Muscle layer of colon (tissue), 2 donors: ENCODE data around the gene ANKRD22.
"Not testable (repeated sequence)": the region's sequence is repeated elsewhere in the genome, so short reads cannot be mapped to it uniquely, and the experiment has no call there.

Experiments
- H3K27ac ChIP-seq: one replicate; pipeline ENCODE4 v1.7.0; 2013; ENCODE audit warnings: low read depth, mild to moderate bottlenecking, low read length, moderate library complexity
- H3K27me3 ChIP-seq, 2 donors: one replicate each; pipeline ENCODE4 v1.7.0; 2013; ENCODE audit warnings: low read length in 2 of 2, mild to moderate bottlenecking in 2 of 2; ENCODE audit not compliant: insufficient read depth in 2 of 2, control insufficient read depth in 1 of 2
- H3K36me3 ChIP-seq: one replicate; pipeline ENCODE4 v1.7.0; 2013; ENCODE audit warnings: mild to moderate bottlenecking, low read length; ENCODE audit not compliant: insufficient read depth
- H3K4me1 ChIP-seq: one replicate; pipeline ENCODE4 v1.7.0; 2013; ENCODE audit warnings: mild to moderate bottlenecking, low read length; ENCODE audit not compliant: insufficient read depth
- H3K4me3 ChIP-seq, 2 donors: one replicate each; pipeline ENCODE4 v1.7.0; 2013; ENCODE audit warnings: low read length in 2 of 2, low read depth in 1 of 2, mild to moderate bottlenecking in 1 of 2, moderate library complexity in 1 of 2
- H3K9ac ChIP-seq: one replicate; pipeline ENCODE4 v1.7.0; 2013; ENCODE audit warnings: low read length
- H3K9me3 ChIP-seq: one replicate; pipeline ENCODE4 v1.7.0; 2013; ENCODE audit warnings: mild to moderate bottlenecking, low read length
- donor health status: abdominal sarcoma.
- donor health status: Adenocarcinoma of cecum.

ANKRD22 gene

DNA sequence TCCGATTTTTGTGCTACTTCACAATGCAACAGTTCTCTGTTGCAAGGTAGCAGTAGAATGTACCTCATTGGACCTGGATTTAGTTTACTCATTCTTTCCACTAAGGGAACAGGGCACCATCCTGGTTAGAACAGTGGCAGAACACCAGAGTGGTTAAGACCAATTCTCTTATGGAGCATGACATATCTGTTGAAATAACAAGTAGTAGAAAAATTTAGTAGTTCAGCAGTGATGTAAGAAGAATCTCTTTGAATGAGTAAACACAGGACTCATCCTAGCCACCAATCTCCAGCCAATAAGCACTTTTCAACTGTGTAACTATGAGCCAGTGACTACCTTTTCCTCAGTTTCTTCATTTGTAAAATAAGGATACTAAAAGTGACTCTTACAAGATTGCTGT lies 2.4 kb downstream of the ANKRD22 start:
- Histone ChIP-seq H3K4me3 (no peak overlapping the region), H3K27ac (no peak overlapping the region), H3K9ac (no peak overlapping the region), H3K27me3 (no peaks in the 10 kb centered on the region), H3K9me3 (no peaks in the 10 kb centered on the region), H3K4me1 (no peaks in the 10 kb centered on the region), H3K36me3 (no peaks in the 10 kb centered on the region)

- H3K36me3 ChIP-seq: no peaks in the 10 kb centered on the region
- H3K27ac ChIP-seq: no peak overlapping the region
- no peaks in the 10 kb centered on the region for H3K27me3 ChIP-seq
- H3K9ac ChIP-seq: no peak overlapping the region
- no peak overlapping the region for H3K4me3 ChIP-seq
- no peaks in the 10 kb centered on the region for H3K9me3 ChIP-seq
- H3K4me1 ChIP-seq: no peaks in the 10 kb centered on the region
Observed at GRCh38 chr10:88848499-88848898, 3.1 kb downstream of the ANKRD22 start.

GRCh38 chr10:88843171-88843570 lies 8.5 kb downstream of the ANKRD22 start:
- Histone ChIP-seq H3K4me3 (no peak overlapping the region), H3K36me3 (no peaks in the 10 kb centered on the region), H3K9me3 (no peaks in the 10 kb centered on the region), H3K27ac (no peak overlapping the region), H3K4me1 (no peaks in the 10 kb centered on the region), H3K27me3 (no peaks in the 10 kb centered on the region), H3K9ac (no peak overlapping the region)

DNA sequence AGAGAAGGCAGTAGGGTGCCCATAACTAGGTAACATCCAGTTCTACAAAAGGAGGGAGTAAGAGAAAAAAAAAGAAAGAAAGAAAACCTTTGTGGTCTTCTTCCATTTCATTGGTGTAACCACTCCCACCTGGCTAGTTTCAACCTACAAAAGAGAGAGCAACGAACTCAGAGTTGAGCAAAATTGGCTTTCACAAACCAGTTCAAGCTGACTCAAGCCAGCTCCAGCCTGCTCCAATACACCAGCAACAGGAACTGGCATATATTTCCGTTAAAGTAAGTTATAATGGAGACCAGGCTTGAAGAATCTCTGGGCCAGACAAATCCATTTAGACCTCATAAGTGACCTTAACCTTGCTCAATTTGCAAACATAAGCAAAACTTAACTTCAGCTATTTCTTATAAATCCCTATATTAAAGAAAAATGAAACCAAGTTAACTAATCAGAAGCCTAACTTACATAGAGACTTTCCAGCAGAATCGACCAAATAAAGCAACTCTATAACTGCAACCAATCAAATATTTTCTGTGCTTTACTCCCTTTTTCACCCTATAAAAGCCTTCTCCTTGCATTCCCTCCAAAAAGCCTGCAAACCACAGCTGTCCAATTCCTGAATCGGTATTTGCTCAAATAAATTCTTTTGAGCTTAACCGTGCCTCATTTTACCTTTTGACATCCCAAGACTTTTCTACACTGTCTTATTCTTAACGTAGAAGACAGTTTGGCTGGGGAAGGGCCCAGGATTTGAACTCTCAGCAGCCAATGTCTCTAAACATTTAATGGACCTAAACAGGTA lies 10.1 kb downstream of the ANKRD22 start:
- H3K9me3 ChIP-seq: no peaks in the 10 kb centered on the region
- no peak overlapping the region for H3K27ac ChIP-seq
- H3K27me3 ChIP-seq: no peaks in the 10 kb centered on the region
- H3K4me1 ChIP-seq: no peaks in the 10 kb centered on the region
- H3K36me3 ChIP-seq: no peaks in the 10 kb centered on the region
- H3K9ac ChIP-seq: no peak overlapping the region
- no peak overlapping the region for H3K4me3 ChIP-seq

- Histone ChIP-seq H3K9me3 (no peaks in the 10 kb centered on the region), H3K27ac (no peak overlapping the region), H3K4me1 (no peaks in the 10 kb centered on the region), H3K27me3 (no peaks in the 10 kb centered on the region), H3K9ac (no peak overlapping the region), H3K4me3 (no peak overlapping the region), H3K36me3 (no peaks in the 10 kb centered on the region)
Observed at GRCh38 chr10:88840881-88841280, 10.8 kb downstream of the ANKRD22 start.

- no peaks in the 10 kb centered on the region for H3K27me3 ChIP-seq
- no peaks in the 10 kb centered on the region for H3K4me1 ChIP-seq
- H3K27ac ChIP-seq: no peak overlapping the region
- no peak overlapping the region for H3K4me3 ChIP-seq
- H3K9me3 ChIP-seq: no peaks in the 10 kb centered on the region
- no peak overlapping the region for H3K9ac ChIP-seq
- no peaks in the 10 kb centered on the region for H3K36me3 ChIP-seq
Observed at GRCh38 chr10:88840104-88840503, 11.5 kb downstream of the ANKRD22 start.

- H3K4me3 ChIP-seq: no peak overlapping the region
- no peaks in the 10 kb centered on the region for H3K4me1 ChIP-seq
- H3K9me3 ChIP-seq: no peaks in the 10 kb centered on the region
- no peaks in the 10 kb centered on the region for H3K27me3 ChIP-seq
- H3K27ac ChIP-seq: no peak overlapping the region
- no peak overlapping the region for H3K9ac ChIP-seq
- no peaks in the 10 kb centered on the region for H3K36me3 ChIP-seq
Observed at GRCh38 chr10:88838766-88839350, 12.8 kb downstream of the ANKRD22 start.

DNA sequence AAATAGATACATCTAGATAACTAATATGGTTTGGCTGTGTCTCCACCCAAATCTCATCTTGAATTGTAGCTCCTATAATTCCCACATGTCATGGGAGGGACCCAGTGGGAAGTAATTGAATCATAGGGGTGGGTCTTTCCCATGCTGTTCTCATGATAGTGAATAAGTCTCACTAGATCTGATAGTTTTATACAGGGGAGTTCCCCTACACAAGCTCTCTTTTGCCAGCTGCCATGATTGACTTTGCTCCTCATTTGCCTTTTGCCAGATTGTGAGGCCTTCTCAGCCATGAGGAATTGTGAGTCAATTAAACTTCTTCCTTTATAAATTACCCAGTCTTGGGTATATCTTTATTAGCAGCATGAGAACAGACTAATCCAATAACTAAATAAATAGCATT lies 14.0 kb downstream of the ANKRD22 start:
- H3K4me3 ChIP-seq, H3K9me3 ChIP-seq, H3K27ac ChIP-seq, H3K36me3 ChIP-seq, H3K27me3 ChIP-seq, H3K9ac ChIP-seq, H3K4me1 ChIP-seq: not testable (repeated sequence)

GRCh38 chr10:88835910-88836221 lies 15.8 kb downstream of the ANKRD22 start:
- Histone ChIP-seq H3K4me1 (no peaks in the 10 kb centered on the region), H3K27ac (no peak overlapping the region)

DNA sequence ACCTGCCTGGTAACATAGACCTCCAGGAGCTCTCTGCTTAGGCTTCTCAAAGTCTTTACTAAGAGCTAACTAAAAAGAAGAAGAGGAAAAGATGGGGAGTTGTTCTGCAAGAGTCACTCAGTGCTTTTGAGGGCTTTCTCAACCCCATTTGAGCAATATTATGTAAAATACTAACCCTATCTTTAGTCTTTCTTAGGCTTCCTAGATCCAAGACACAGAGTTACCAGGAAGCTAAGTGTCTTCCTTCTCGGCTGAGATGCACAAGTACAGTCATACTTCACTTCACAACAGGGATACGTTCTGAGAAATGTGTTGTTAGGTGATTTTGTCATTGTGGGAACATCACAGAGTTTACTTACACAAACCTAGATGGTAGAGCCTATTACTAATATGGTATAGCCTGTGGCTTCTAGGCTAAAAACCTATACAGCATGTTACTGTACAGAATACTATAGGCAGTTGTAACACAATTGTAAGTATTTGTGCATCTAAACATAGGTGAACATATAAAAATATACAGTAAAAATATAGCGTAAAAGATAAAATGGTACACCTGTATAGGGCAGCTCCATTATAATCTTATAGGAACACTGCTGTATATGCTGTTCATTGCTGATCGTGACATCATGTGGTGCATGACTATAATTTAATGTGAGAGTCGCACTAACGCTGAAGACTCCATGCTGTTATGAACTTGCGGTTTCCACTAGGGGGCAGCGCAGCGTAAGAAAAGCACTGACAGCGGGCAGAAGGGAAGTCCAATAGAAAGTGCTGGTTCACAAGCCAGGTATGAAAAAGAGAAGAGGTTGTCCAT lies 16.3 kb downstream of the ANKRD22 start:
- Histone ChIP-seq H3K27ac (no peak overlapping the region), H3K9ac (no peak overlapping the region), H3K9me3 (no peaks in the 10 kb centered on the region), H3K27me3 (no peaks in the 10 kb centered on the region), H3K36me3 (no peaks in the 10 kb centered on the region), H3K4me3 (no peak overlapping the region), H3K4me1 (no peaks in the 10 kb centered on the region)

More at GRCh38 chr10:88835910-88836221, 15.8 kb downstream of the ANKRD22 start:
- Histone ChIP-seq H3K9me3 (no peaks in the 10 kb centered on the region), H3K36me3 (no peaks in the 10 kb centered on the region), H3K4me3 (no peak overlapping the region), H3K27me3 (no peaks in the 10 kb centered on the region), H3K9ac (no peak overlapping the region)

GRCh38 chr10:88833723-88834122 lies 17.9 kb downstream of the ANKRD22 start:
- H3K27ac ChIP-seq: no peak overlapping the region
- H3K4me3 ChIP-seq: no peak overlapping the region
- H3K9me3 ChIP-seq: no peaks in the 10 kb centered on the region
- H3K27me3 ChIP-seq: no peaks in the 10 kb centered on the region
- H3K36me3 ChIP-seq: no peaks in the 10 kb centered on the region
- H3K4me1 ChIP-seq: no peaks in the 10 kb centered on the region
- H3K9ac ChIP-seq: no peak overlapping the region
